ENCODE measurements around the gene MXI1.

Gene MXI1

GRCh38 chr10:110334061-110334656, 126.8 kb downstream of the MXI1 start:
- H3K9me2 ChIP-seq (replicated peaks; ENCODE audit: control insufficient read depth, low read length) = no peaks in the 10 kb centered on the region
- TF ChIP-seq EZH2phosphoT487 (IDR thresholded peaks at IDR 0.05; ENCODE audit: borderline replicate concordance, low read length) (no peak), CTCF (IDR thresholded peaks at IDR 0.05; ENCODE audit: low read depth, low read length, poor library complexity, severe bottlenecking) (no peak)
- no peaks in the 10 kb centered on the region for H3K4me1 ChIP-seq (ENCODE audit: control insufficient read depth, low read length)
- no peaks in the 10 kb centered on the region for H3K79me2 ChIP-seq (ENCODE audit: control insufficient read depth, low read length)
- H3K4me2 ChIP-seq (ENCODE audit: low read length) = no peak overlapping the region
- H3K36me3 ChIP-seq (ENCODE audit: control insufficient read depth, low read length) = no peaks in the 10 kb centered on the region
- H3K27me3 ChIP-seq (ENCODE audit: control insufficient read depth, low read length) = peaks cover 8% of the 10 kb centered on the region; the same call in 1 of the 2 replicates
- H3K27ac ChIP-seq (ENCODE audit: low read depth, low read length) = no peak overlapping the region
- H4K20me1 ChIP-seq (ENCODE audit: control insufficient read depth, insufficient read depth, low read depth, low read length) = no peaks in the 10 kb centered on the region
- H3K9me3 ChIP-seq (ENCODE audit: control insufficient read depth, insufficient read depth, low read length) = peaks cover 13% of the 10 kb centered on the region
- H3K4me3 ChIP-seq (ENCODE audit: low read length) = no peak overlapping the region
- no peaks in the 10 kb centered on the region for H3F3A ChIP-seq (ENCODE audit: control insufficient read depth, insufficient read depth)

- Histone ChIP-seq H3K4me3 (ENCODE audit: low read length) (no peak overlapping the region), H3K9me3 (ENCODE audit: control insufficient read depth, insufficient read depth, low read length) (peaks cover 10% of the 10 kb centered on the region), H3K27me3 (ENCODE audit: control insufficient read depth, low read length) (peaks cover 8% of the 10 kb centered on the region; the same call in 1 of the 2 replicates), H3K36me3 (ENCODE audit: control insufficient read depth, low read length) (no peaks in the 10 kb centered on the region), H3K79me2 (ENCODE audit: control insufficient read depth, low read length) (no peaks in the 10 kb centered on the region), H3K27ac (ENCODE audit: low read depth, low read length) (no peak overlapping the region), H3K4me2 (ENCODE audit: low read length) (no peak overlapping the region), H3K9me2 (replicated peaks; ENCODE audit: control insufficient read depth, low read length) (no peaks in the 10 kb centered on the region), H3K4me1 (ENCODE audit: control insufficient read depth, low read length) (no peaks in the 10 kb centered on the region), H4K20me1 (ENCODE audit: control insufficient read depth, insufficient read depth, low read depth, low read length) (no peaks in the 10 kb centered on the region), H3F3A (ENCODE audit: control insufficient read depth, insufficient read depth) (no peaks in the 10 kb centered on the region)
- TF ChIP-seq CTCF (IDR thresholded peaks at IDR 0.05; ENCODE audit: low read depth, low read length, poor library complexity, severe bottlenecking) (no peak), EZH2phosphoT487 (IDR thresholded peaks at IDR 0.05; ENCODE audit: borderline replicate concordance, low read length) (no peak)
Measured at GRCh38 chr10:110335314-110336064, 128.1 kb downstream of the MXI1 start.

- no peaks in the 10 kb centered on the region for H4K20me1 ChIP-seq (ENCODE audit: control insufficient read depth, insufficient read depth, low read depth, low read length)
- H3K9me2 ChIP-seq (replicated peaks; ENCODE audit: control insufficient read depth, low read length) = no peaks in the 10 kb centered on the region
- TF ChIP-seq EZH2phosphoT487 (IDR thresholded peaks at IDR 0.05; ENCODE audit: borderline replicate concordance, low read length) (no peak), CTCF (IDR thresholded peaks at IDR 0.05; ENCODE audit: low read depth, low read length, poor library complexity, severe bottlenecking) (no peak)
- no peak overlapping the region for H3K27ac ChIP-seq (ENCODE audit: low read depth, low read length)
- H3K4me2 ChIP-seq (ENCODE audit: low read length) = no peak overlapping the region
- H3K27me3 ChIP-seq (ENCODE audit: control insufficient read depth, low read length) = peaks cover 8% of the 10 kb centered on the region; the same call in 1 of the 2 replicates
- H3K4me3 ChIP-seq (ENCODE audit: low read length) = no peak overlapping the region
- no peaks in the 10 kb centered on the region for H3F3A ChIP-seq (ENCODE audit: control insufficient read depth, insufficient read depth)
- peaks cover 3% of the 10 kb centered on the region; the same call in 1 of the 2 replicates for H3K9me3 ChIP-seq (ENCODE audit: control insufficient read depth, insufficient read depth, low read length)
- no peaks in the 10 kb centered on the region for H3K4me1 ChIP-seq (ENCODE audit: control insufficient read depth, low read length)
- H3K79me2 ChIP-seq (ENCODE audit: control insufficient read depth, low read length) = no peaks in the 10 kb centered on the region
- H3K36me3 ChIP-seq (ENCODE audit: control insufficient read depth, low read length) = no peaks in the 10 kb centered on the region
Measured at GRCh38 chr10:110336111-110336721, 128.8 kb downstream of the MXI1 start.
